ENCODE results near the gene SRSF5. TPM values are rescaled to one million over a fixed set of nuclear protein-coding genes. Genes with fewer than 3 reads are reported as not detected.

SRSF5 gene
- total RNA-seq, 1 donor from 2014 or later: 279 TPM

DNA sequence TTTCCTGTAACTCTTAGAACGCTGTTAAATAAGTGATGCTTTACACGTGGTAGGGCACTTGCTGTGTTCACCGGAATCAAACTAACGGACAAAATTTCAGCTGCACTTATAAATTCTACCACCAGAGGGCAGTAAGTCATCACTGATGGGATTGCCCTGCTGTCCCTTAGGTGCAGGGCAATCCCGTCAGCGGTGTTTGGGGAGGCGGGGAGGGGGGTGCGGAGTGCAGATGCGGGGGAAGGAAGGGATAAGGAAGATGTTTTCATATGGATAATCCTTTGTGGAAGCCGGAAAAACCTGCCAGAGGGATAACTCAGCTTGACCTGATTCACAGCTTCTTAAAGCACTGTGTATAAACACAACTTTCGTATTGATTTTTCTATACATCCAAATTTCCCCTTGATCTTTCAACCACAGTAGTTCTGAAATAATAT is 51.8 kb downstream of the SRSF5 start:
- no peak overlapping the region for H3K4me3 Mint-ChIP-seq (ENCODE audit: unreplicated experiment)
- H3K9me3 Mint-ChIP-seq (ENCODE audit: unreplicated experiment): no peaks in the 10 kb centered on the region
- TF ChIP-seq, protein P1, sequence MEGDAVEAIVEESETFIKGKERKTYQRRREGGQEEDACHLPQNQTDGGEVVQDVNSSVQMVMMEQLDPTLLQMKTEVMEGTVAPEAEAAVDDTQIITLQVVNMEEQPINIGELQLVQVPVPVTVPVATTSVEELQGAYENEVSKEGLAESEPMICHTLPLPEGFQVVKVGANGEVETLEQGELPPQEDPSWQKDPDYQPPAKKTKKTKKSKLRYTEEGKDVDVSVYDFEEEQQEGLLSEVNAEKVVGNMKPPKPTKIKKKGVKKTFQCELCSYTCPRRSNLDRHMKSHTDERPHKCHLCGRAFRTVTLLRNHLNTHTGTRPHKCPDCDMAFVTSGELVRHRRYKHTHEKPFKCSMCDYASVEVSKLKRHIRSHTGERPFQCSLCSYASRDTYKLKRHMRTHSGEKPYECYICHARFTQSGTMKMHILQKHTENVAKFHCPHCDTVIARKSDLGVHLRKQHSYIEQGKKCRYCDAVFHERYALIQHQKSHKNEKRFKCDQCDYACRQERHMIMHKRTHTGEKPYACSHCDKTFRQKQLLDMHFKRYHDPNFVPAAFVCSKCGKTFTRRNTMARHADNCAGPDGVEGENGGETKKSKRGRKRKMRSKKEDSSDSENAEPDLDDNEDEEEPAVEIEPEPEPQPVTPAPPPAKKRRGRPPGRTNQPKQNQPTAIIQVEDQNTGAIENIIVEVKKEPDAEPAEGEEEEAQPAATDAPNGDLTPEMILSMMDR (IDR thresholded peaks at IDR 0.05): peak; percentile 87
- no peaks in the 10 kb centered on the region for H3K36me3 Mint-ChIP-seq (ENCODE audit: unreplicated experiment)
- peaks cover 17% of the 10 kb centered on the region for H3K27me3 Mint-ChIP-seq (ENCODE audit: unreplicated experiment)
- H3K4me1 Mint-ChIP-seq (ENCODE audit: unreplicated experiment): peaks cover 1% of the 10 kb centered on the region
- no peak overlapping the region for H3K27ac Mint-ChIP-seq (ENCODE audit: unreplicated experiment)
- DNase-seq (ENCODE audit: extremely low spot score, unreplicated experiment): peak; percentile 85

DNA sequence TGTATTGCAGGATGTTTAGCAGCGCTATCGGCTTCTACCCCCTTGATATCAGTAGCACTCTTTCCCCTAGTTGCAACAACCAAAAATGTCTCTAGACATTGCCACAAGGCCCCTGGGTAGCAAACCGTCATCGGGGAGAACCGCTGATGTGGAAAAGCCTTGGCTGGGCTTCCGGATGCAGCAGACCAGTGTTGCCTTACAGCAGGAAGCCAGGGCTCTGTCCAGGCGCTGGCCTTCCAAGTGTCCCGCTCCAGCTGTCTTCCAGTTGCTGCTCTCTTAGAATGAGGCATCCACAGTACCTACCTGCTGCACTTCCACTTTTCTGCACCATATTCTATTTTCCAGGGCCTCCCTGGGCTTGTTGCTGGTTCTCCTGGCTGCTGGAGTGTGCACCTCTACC is 52.7 kb downstream of the SRSF5 start:
- TF ChIP-seq, protein P1 (IDR thresholded peaks at IDR 0.05): no peak
- H3K4me1 Mint-ChIP-seq (ENCODE audit: unreplicated experiment): peaks cover 1% of the 10 kb centered on the region
- no peak overlapping the region for H3K27ac Mint-ChIP-seq (ENCODE audit: unreplicated experiment)
- H3K36me3 Mint-ChIP-seq (ENCODE audit: unreplicated experiment): no peaks in the 10 kb centered on the region
- H3K27me3 Mint-ChIP-seq (ENCODE audit: unreplicated experiment): peaks cover 13% of the 10 kb centered on the region
- no peak overlapping the region for H3K4me3 Mint-ChIP-seq (ENCODE audit: unreplicated experiment)
- peak; percentile 73 for DNase-seq (ENCODE audit: extremely low spot score, unreplicated experiment)
- no peaks in the 10 kb centered on the region for H3K9me3 Mint-ChIP-seq (ENCODE audit: unreplicated experiment)

DNA sequence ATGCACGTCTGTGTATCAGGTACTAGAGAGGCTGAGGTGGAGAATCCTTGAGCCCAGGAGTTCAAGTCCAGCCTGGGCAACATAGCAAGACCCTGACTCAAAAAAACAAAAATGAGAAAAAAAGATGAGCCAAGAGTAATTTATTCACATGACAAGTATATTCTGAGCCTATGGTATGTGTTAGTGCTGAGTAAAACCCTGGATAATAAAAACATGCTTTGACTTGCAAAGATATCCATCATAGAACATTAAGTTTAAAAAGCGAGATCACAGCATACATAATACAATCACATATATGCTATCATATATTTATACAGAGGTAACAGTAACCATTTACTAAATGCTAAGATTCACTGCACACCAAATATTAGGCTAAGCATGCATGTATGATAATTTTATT is 54.0 kb downstream of the SRSF5 start:
- H3K27ac Mint-ChIP-seq (ENCODE audit: unreplicated experiment): no peak overlapping the region
- no peak overlapping the region for H3K4me3 Mint-ChIP-seq (ENCODE audit: unreplicated experiment)
- H3K36me3 Mint-ChIP-seq (ENCODE audit: unreplicated experiment): no peaks in the 10 kb centered on the region
- no peak for DNase-seq (ENCODE audit: extremely low spot score, unreplicated experiment)
- no peaks in the 10 kb centered on the region for H3K9me3 Mint-ChIP-seq (ENCODE audit: unreplicated experiment)
- peaks cover 1% of the 10 kb centered on the region for H3K4me1 Mint-ChIP-seq (ENCODE audit: unreplicated experiment)
- H3K27me3 Mint-ChIP-seq (ENCODE audit: unreplicated experiment): peaks cover 13% of the 10 kb centered on the region
- TF ChIP-seq, protein P1 (IDR thresholded peaks at IDR 0.05): no peak

Other genes starting within 250 kb of the SRSF5 start
- gene CCDC177, start 192.3 kb upstream of the SRSF5 start, total RNA-seq: not detected in 2 replicates
- 30.6 and 31.2 TPM in 2 replicates for gene SUSD6, start 155.5 kb upstream of the SRSF5 start, total RNA-seq
- gene SLC10A1, start 30.1 kb downstream of the SRSF5 start, total RNA-seq: not detected in 2 replicates
- 1.4 and 2.0 TPM in 2 replicates for gene SMOC1, start 112.3 kb downstream of the SRSF5 start, total RNA-seq

Data from osteocyte (in vitro differentiated cells).